Sigmoid colon (tissue), 4 donors: ENCODE data around the gene FGGY.

Experiments
- EP300 ChIP-seq, 4 donors: sonication (generic); formaldehyde crosslinking; IDR thresholded peaks; one replicate each; pipeline ENCODE4 v1.6.1; 2017; ENCODE audit warnings: antibody characterized with exemption in 4 of 4
- POLR2A ChIP-seq, 2 donors: fragments of 450-650 bp; IDR thresholded peaks; one replicate each; pipeline ENCODE4 v1.6.1; 2016; ENCODE audit warnings: antibody characterized with exemption in 2 of 2, mild to moderate bottlenecking in 2 of 2, moderate library complexity in 2 of 2
- POLR2AphosphoS5 ChIP-seq, 4 donors: sonication (generic); formaldehyde crosslinking; IDR thresholded peaks; one replicate each; pipeline ENCODE4 v1.6.1; 2017; ENCODE audit warnings: antibody characterized with exemption in 4 of 4
- TF ChIP-seq, protein P1 (sequence below), 4 experiments: fragments of 450-650 bp in 3 of 4; fragments of 200-600 bp in 1 of 4; IDR thresholded peaks; one replicate each; pipeline ENCODE4 v1.5.1; 2016 to 2019; ENCODE audit warnings: antibody characterized with exemption in 4 of 4, mild to moderate bottlenecking in 3 of 4, moderate library complexity in 2 of 4

DNA sequence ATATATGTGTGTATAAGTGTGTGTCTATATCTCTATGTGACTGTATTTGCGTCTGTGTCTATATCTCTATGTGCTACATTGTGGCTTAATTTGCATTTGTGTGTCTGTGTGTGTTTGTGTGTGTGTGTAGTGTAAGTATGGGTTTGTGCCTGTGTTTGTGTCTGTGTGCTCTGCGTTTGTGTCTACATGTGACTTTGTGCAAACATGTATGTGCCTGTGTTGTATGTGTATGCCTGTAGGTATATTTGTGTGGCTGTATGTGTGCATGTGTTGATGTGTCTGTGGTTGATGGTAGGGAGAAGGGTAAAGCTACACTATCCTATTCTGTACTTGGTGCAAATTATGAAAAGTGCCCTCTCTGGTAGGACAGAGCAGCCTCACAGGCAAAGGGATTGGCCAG lies 7.3 kb upstream of the FGGY start:
- TF ChIP-seq, protein P1, sequence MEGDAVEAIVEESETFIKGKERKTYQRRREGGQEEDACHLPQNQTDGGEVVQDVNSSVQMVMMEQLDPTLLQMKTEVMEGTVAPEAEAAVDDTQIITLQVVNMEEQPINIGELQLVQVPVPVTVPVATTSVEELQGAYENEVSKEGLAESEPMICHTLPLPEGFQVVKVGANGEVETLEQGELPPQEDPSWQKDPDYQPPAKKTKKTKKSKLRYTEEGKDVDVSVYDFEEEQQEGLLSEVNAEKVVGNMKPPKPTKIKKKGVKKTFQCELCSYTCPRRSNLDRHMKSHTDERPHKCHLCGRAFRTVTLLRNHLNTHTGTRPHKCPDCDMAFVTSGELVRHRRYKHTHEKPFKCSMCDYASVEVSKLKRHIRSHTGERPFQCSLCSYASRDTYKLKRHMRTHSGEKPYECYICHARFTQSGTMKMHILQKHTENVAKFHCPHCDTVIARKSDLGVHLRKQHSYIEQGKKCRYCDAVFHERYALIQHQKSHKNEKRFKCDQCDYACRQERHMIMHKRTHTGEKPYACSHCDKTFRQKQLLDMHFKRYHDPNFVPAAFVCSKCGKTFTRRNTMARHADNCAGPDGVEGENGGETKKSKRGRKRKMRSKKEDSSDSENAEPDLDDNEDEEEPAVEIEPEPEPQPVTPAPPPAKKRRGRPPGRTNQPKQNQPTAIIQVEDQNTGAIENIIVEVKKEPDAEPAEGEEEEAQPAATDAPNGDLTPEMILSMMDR (IDR thresholded peaks at IDR 0.05): no peak
- TF ChIP-seq POLR2A (IDR thresholded peaks at IDR 0.05): no peak
- TF ChIP-seq EP300 (IDR thresholded peaks at IDR 0.05): no peak
- TF ChIP-seq POLR2AphosphoS5 (IDR thresholded peaks at IDR 0.05): no peak
